ENCODE data around the gene SLC7A1.

DNA sequence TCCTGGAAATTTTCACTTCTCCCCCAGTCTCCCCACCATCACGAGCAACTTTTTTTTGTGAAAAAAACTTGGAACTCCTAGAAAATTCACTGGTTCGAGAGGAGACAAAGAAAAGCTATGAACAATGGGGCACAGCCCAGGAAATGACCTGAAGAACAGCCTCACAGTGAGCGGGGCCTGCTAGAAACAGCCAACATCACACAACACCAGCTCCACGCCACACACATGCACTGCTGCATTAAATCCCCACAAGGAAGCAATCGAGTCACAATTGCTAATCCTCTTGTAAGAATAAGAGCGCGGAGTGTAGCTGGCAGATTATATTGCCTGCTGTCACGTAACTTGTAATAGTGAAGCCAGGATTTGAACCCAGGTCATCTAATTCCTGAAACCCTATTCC is 48.8 kb downstream of the SLC7A1 start:
- TF ChIP-seq CTCF (IDR thresholded peaks at IDR 0.05; ENCODE audit: low read depth, low read length, poor library complexity, severe bottlenecking) (no peak), EZH2phosphoT487 (IDR thresholded peaks at IDR 0.05; ENCODE audit: borderline replicate concordance, low read length) (no peak)

All from DOHH2 (cell line).